NT2/D1 (cell line): ENCODE measurements around the gene STRN3.
"Not testable (repeated sequence)": the region's sequence is repeated elsewhere in the genome, so short reads cannot be mapped to it uniquely, and the experiment has no call there.

ENCODE experiments used
- DNase-seq: peaks from one replicate; pipeline ENCODE4 v3.0.0-alpha.2; 2011; ENCODE audit warnings: low read depth, low spot score
- H3K27me3 ChIP-seq: 2 replicates; pipeline ENCODE4 v1.6.0; 2011; ENCODE audit warnings: mild to moderate bottlenecking; ENCODE audit not compliant: insufficient read length, insufficient read depth
- H3K36me3 ChIP-seq: 2 replicates; pipeline ENCODE4 v1.6.1; 2011; ENCODE audit warnings: mild to moderate bottlenecking, low read length, mixed read lengths; ENCODE audit not compliant: insufficient read depth, insufficient read length
- H3K4me1 ChIP-seq: 2 replicates; pipeline ENCODE4 v1.5.1; 2011; ENCODE audit not compliant: insufficient read depth, insufficient read length
- H3K4me3 ChIP-seq: 2 replicates; pipeline ENCODE4 v1.5.1; 2011; ENCODE audit warnings: low read depth; ENCODE audit not compliant: insufficient read length
- H3K9ac ChIP-seq: 2 replicates; pipeline ENCODE4 v1.6.0; 2011; ENCODE audit warnings: low read depth; ENCODE audit not compliant: insufficient read length
- H3K9me3 ChIP-seq: 2 replicates; pipeline ENCODE4 v1.5.1; 2011; ENCODE audit warnings: mild to moderate bottlenecking, low read length; ENCODE audit not compliant: insufficient read depth
- SUZ12 ChIP-seq: IDR thresholded peaks from 2 replicates; pipeline ENCODE4 v1.6.1; 2011; ENCODE audit not compliant: insufficient read length, insufficient read depth; ENCODE audit errors: extremely low read depth
- YY1 ChIP-seq: IDR thresholded peaks from 2 replicates; pipeline ENCODE4 v1.6.1; 2011; ENCODE audit not compliant: insufficient read length, insufficient read depth
- ZNF274 ChIP-seq: IDR thresholded peaks from 2 replicates; pipeline ENCODE4 v1.6.1; 2011; ENCODE audit warnings: mild to moderate bottlenecking, low read depth, low read length

The STRN3 gene

GRCh38 chr14:31060253-31060875 lies 34.2 kb upstream of the STRN3 start:
- Histone ChIP-seq H3K36me3 (no peaks in the 10 kb centered on the region), H3K4me1 (peaks cover 5% of the 10 kb centered on the region), H3K4me3 (no peak overlapping the region), H3K27me3 (no peaks in the 10 kb centered on the region), H3K9me3 (no peaks in the 10 kb centered on the region), H3K9ac (peak overlapping the region; percentile 36)
- no peak for DNase-seq
- TF ChIP-seq YY1 = no peak
- TF ChIP-seq ZNF274 = no peak
- TF ChIP-seq SUZ12 = no peak

GRCh38 chr14:31059152-31059924 lies 33.2 kb upstream of the STRN3 start:
- no peak for DNase-seq
- no peak for TF ChIP-seq ZNF274
- no peak for TF ChIP-seq YY1
- TF ChIP-seq SUZ12 = no peak
- H3K4me3 ChIP-seq = no peak overlapping the region
- H3K9me3 ChIP-seq = no peaks in the 10 kb centered on the region
- peaks cover 5% of the 10 kb centered on the region for H3K4me1 ChIP-seq
- no peaks in the 10 kb centered on the region for H3K36me3 ChIP-seq
- no peaks in the 10 kb centered on the region for H3K27me3 ChIP-seq
- H3K9ac ChIP-seq = no peak overlapping the region

- DNase-seq = no peak
- no peak overlapping the region for H3K9ac ChIP-seq
- peaks cover 5% of the 10 kb centered on the region for H3K4me1 ChIP-seq
- H3K4me3 ChIP-seq = no peak overlapping the region
- no peaks in the 10 kb centered on the region for H3K27me3 ChIP-seq
- no peaks in the 10 kb centered on the region for H3K36me3 ChIP-seq
- H3K9me3 ChIP-seq = no peaks in the 10 kb centered on the region
- TF ChIP-seq YY1 (no peak), ZNF274 (no peak), SUZ12 (no peak)
Measured at GRCh38 chr14:31057701-31058364, 31.7 kb upstream of the STRN3 start.

- peaks cover 5% of the 10 kb centered on the region for H3K4me1 ChIP-seq
- no peak for DNase-seq
- no peaks in the 10 kb centered on the region for H3K36me3 ChIP-seq
- no peaks in the 10 kb centered on the region for H3K27me3 ChIP-seq
- H3K9me3 ChIP-seq = no peaks in the 10 kb centered on the region
- H3K4me3 ChIP-seq = no peak overlapping the region
- no peak for TF ChIP-seq SUZ12
- H3K9ac ChIP-seq = no peak overlapping the region
Measured at GRCh38 chr14:31057035-31057434, 30.9 kb upstream of the STRN3 start.

- not testable (repeated sequence) for H3K27me3 ChIP-seq, H3K9me3 ChIP-seq
Measured at GRCh38 chr14:31052905-31053586, 26.9 kb upstream of the STRN3 start.

GRCh38 chr14:31051511-31051910 lies 25.3 kb upstream of the STRN3 start:
- TF ChIP-seq YY1 (no peak), SUZ12 (no peak), ZNF274 (no peak)
- DNase-seq = no peak
- no peaks in the 10 kb centered on the region for H3K4me1 ChIP-seq

More at GRCh38 chr14:31052905-31053586, 26.9 kb upstream of the STRN3 start:
- H3K4me1 ChIP-seq, DNase-seq, H3K4me3 ChIP-seq, H3K9ac ChIP-seq, H3K36me3 ChIP-seq: not testable (repeated sequence)

GRCh38 chr14:31051023-31051422 lies 24.8 kb upstream of the STRN3 start:
- H3K27me3 ChIP-seq = no peaks in the 10 kb centered on the region
- H3K36me3 ChIP-seq = no peaks in the 10 kb centered on the region
- no peaks in the 10 kb centered on the region for H3K4me1 ChIP-seq
- no peak for DNase-seq
- no peaks in the 10 kb centered on the region for H3K9me3 ChIP-seq
- H3K9ac ChIP-seq = no peak overlapping the region
- TF ChIP-seq ZNF274 (no peak), YY1 (no peak), SUZ12 (no peak)
- H3K4me3 ChIP-seq = no peak overlapping the region

More at GRCh38 chr14:31051511-31051910, 25.3 kb upstream of the STRN3 start:
- no peaks in the 10 kb centered on the region for H3K27me3 ChIP-seq
- H3K9me3 ChIP-seq = no peaks in the 10 kb centered on the region
- no peak overlapping the region for H3K4me3 ChIP-seq
- no peak overlapping the region for H3K9ac ChIP-seq
- no peaks in the 10 kb centered on the region for H3K36me3 ChIP-seq
